ENCODE measurements around the gene NT5E.

GRCh38 chr6:85422996-85423395, 26.9 kb upstream of the NT5E start:
- no peak for TF ChIP-seq CTCF (IDR thresholded peaks at IDR 0.05)
- TF ChIP-seq EZH2 (IDR thresholded peaks at IDR 0.05) = no peak
- no peak for TF ChIP-seq EZH2phosphoT487 (IDR thresholded peaks at IDR 0.05)
